ENCODE measurements around the gene DHRS4L2.
"Not testable (repeated sequence)": the region's sequence is repeated elsewhere in the genome, so short reads cannot be mapped to it uniquely, and the experiment has no call there.

Gene DHRS4L2

GRCh38 chr14:23973178-23973577 is 15.6 kb upstream of the DHRS4L2 start:
- not testable (repeated sequence) for DNase-seq (ENCODE audit: low spot score)

GRCh38 chr14:23974041-23974440 is 14.7 kb upstream of the DHRS4L2 start:
- DNase-seq (ENCODE audit: low spot score) = not testable (repeated sequence)

DNA sequence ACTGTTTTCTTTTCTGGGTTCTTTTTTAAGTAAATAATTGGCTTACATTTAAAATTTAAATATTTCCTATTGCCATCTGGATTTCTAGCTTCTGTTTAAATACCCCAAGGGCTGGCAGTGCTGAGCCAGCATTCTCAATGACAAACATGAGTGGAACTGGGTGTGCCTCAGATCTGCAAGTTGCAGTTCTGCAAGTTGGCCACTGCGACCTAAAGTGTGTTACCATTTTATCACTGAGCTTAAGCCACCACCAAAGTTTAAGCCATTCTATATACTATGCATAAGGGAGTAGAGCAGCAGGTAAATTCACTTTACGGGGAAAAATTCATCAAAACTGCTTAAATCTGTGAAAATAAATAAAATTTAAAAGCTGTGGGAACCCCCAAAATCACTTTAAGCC is 11.5 kb upstream of the DHRS4L2 start:
- not testable (repeated sequence) for DNase-seq (ENCODE audit: low spot score)

- DNase-seq (ENCODE audit: low spot score) = not testable (repeated sequence)
Observed at GRCh38 chr14:23981951-23982813, 6.5 kb upstream of the DHRS4L2 start.

GRCh38 chr14:23984891-23985602 is 3.7 kb upstream of the DHRS4L2 start:
- peak; percentile 14 for DNase-seq (ENCODE audit: low spot score)

GRCh38 chr14:23988223-23988606 is 514 bp upstream of the DHRS4L2 start:
- not testable (repeated sequence) for DNase-seq (ENCODE audit: low spot score)

DNA sequence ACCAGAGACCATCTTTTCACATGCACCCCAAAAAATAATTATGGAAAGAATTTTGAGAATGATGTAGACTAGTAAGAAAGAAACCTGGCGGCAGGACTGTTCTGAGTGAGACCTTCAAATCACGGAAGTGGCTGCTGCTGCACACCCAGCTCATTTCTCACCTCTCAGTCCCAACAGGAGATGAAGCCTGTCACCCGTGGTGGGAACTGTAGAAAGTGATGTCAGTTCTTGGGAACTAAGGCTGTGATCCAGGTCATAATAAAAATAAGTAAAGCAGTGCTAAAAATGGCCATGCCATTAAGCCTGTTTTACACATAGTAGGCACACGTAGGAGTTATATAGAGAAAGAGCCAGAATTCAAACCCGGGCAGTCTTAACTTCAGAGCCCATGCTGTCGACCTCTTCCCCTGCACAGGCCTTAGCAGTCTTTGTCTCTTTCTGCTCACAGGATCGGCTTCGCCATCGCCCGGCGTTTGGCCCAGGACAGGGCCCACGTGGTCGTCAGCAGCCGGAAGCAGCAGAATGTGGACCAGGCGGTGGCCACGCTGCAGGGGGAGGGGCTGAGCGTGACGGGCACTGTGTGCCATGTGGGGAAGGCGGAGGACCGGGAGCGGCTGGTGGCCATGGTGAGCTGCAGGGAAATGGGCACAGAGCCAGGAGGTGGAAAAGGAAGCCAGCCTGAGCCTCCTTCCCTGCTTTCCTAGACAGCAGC is 1.2 kb downstream of the DHRS4L2 start:
- DNase-seq (ENCODE audit: low spot score) = not testable (repeated sequence)

DNA sequence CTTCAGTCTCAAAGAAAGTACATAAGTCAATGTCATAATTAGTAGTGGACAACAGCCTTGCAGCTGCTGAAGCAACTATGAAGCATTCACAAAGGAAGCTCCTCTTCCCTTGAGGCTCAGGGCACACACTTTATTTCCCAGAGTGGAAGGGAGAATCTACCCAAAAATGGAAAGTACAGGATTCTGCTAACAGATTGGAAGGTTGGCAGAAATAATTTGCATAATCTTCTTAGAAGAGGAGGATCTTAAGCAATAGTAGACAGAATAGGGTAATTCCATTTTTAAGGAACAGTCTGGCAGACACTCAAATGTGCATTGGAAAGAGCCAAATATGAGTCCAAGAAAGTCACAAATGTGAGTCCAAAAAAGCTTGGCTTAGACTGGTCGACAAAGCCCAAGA is 2.2 kb downstream of the DHRS4L2 start:
- not testable (repeated sequence) for DNase-seq (ENCODE audit: low spot score)

GRCh38 chr14:23993042-23993441 is 4.3 kb downstream of the DHRS4L2 start:
- not testable (repeated sequence) for DNase-seq (ENCODE audit: low spot score)

DNA sequence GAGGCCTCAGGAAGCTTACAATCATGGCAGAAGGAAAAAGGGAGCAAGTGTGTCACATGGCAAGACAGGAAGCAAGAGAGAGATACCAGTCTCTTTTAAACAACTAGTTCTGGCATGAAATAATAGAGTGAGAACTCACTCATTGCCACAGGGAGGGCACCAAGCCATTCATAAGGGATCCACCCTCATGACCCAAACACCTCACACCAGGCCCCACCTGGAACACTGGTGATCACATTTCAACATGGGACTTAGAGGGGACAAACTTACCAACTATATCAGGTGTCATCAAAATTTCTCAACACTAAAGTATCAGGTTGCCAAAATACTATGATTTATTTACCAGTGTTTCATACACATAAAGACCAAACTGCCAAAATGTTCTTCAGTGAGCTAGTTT is 7.3 kb downstream of the DHRS4L2 start:
- DNase-seq (ENCODE audit: low spot score) = not testable (repeated sequence)

- DNase-seq (ENCODE audit: low spot score) = not testable (repeated sequence)
Observed at GRCh38 chr14:23996825-23997224, 8.1 kb downstream of the DHRS4L2 start.

GRCh38 chr14:23999640-24000039 is 10.9 kb downstream of the DHRS4L2 start:
- not testable (repeated sequence) for DNase-seq (ENCODE audit: low spot score)

- DNase-seq (ENCODE audit: low spot score) = not testable (repeated sequence)
Observed at GRCh38 chr14:24001078-24001477, 12.3 kb downstream of the DHRS4L2 start.

GRCh38 chr14:24001679-24002078 is 12.9 kb downstream of the DHRS4L2 start:
- DNase-seq (ENCODE audit: low spot score) = not testable (repeated sequence)

- DNase-seq (ENCODE audit: low spot score) = not testable (repeated sequence)
Observed at GRCh38 chr14:24006471-24006816, 17.7 kb downstream of the DHRS4L2 start.

GRCh38 chr14:24006817-24007652 is 18.3 kb downstream of the DHRS4L2 start:
- not testable (repeated sequence) for DNase-seq (ENCODE audit: low spot score)

GRCh38 chr14:24011051-24011450 is 22.3 kb downstream of the DHRS4L2 start:
- no peak for DNase-seq (ENCODE audit: low spot score)

GRCh38 chr14:24012726-24013273 is 24.1 kb downstream of the DHRS4L2 start:
- not testable (repeated sequence) for DNase-seq (ENCODE audit: low spot score)

DNA sequence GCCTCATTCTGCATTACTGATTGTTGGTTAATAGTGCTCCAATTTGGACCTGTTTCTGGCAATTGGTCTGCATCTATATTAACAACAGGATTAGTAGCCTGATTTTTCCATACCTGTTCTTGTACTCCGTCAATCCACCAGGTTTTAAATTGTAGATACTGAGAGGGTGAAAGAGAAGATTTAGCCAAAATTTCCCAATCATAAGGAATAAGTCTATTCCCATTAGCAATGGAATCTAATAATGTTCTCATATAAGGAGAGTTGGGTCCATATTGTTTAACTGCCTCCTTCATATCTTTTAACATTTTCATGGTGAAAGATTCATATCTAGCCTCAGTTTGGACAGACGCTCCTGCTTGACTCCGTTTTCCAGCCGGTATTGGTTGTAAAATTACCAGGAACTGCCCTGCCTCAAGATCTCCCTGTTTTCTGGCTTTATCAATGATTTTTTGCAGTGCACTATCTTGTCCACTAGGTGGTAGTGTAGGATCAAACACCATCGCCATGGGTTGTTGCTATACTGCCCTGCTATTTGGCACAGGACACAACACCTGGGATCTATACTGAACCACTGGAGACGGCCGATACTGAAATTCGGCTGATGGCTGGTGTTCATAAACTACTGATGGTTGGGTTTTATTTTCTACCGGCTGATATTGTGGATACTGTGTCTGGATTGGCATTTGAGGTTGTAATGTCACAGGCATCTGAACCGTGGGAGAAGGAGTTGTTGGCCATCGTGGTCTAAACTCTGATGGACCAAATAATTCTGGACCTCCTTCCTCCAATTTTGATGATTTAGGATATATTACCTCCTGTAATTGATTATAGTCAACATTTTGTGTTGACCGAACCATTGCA is 25.2 kb downstream of the DHRS4L2 start:
- DNase-seq (ENCODE audit: low spot score) = peak; percentile 78

DNA sequence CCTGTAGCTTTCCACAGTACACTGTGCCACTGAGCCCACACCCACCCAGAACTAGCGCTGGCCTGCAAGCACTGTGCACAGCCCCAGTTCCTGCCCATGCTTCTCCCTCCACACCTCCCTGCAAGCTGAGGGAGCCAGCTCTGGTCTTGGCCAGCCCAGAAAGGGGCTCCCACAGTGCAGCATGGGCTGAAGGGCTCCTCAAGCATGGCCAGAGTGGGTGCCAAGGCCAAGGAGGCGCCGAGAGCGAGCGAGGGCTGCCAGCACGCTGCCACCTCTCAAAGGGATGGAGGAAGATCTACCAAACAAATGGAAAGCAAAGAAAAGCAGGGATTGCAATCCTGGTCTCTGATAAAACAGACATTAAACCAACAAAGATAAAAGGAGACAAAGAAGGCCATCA is 27.0 kb downstream of the DHRS4L2 start:
- not testable (repeated sequence) for DNase-seq (ENCODE audit: low spot score)
